IMR-90 (cell line): Measurements from ENCODE around the gene DCLK1. TPM values are rescaled to one million over a fixed set of nuclear protein-coding genes. Genes with fewer than 3 reads are reported as not detected.

Source experiments
- ATAC-seq: fragments of 200-7000 bp; cut with Tn5 transposase; 2 replicates; pipeline ENCODE4 v1.9.1; 2020; ENCODE audit warnings: low read depth, mild to moderate bottlenecking, moderate library complexity
- BruUV-seq: library from RNA; stranded (reverse); fragments of 400-500 nt; replicated peaks from 2 replicates; lab custom pipeline; 2021; lab: Mats Ljungman, UMichigan
- CTCF ChIA-PET: fragments of 300-600 bp; formaldehyde crosslinking; extraction: SDS; loops from one replicate; lab custom pipeline; 2021; ENCODE audit warnings: antibody characterized with exemption; lab: Yijun Ruan, JAX
- POLR2A ChIA-PET: fragments of 300-600 bp; sonication (Branson Sonifier 250); formaldehyde crosslinking; loops from one replicate; lab custom pipeline; 2022; ENCODE audit warnings: antibody characterized with exemption; ENCODE audit not compliant: unreplicated experiment; lab: Charles Lee
- DNase-seq: peaks from one replicate; pipeline ENCODE4 v3.0.0; 2013
- H2AFZ ChIP-seq: replicated peaks from 2 replicates; pipeline ENCODE3; 2013; ENCODE audit warnings: low read length, mild to moderate bottlenecking; ENCODE audit not compliant: poor library complexity
- H2AK5ac ChIP-seq: 2 replicates; pipeline ENCODE4 v1.6.1; 2013; ENCODE audit warnings: low read depth, low read length, inconsistent platforms
- H2AK9ac ChIP-seq: replicated peaks from 2 replicates; pipeline ENCODE3; 2013; ENCODE audit warnings: mild to moderate bottlenecking, low read depth, low read length, moderate library complexity; ENCODE audit not compliant: poor library complexity
- H2BK120ac ChIP-seq: 2 replicates; pipeline ENCODE4 v1.6.1; 2013; ENCODE audit warnings: low read depth, low read length, inconsistent platforms
- H2BK15ac ChIP-seq: 3 replicates; pipeline ENCODE4 v1.6.1; 2013; ENCODE audit warnings: low read depth, low read length, inconsistent platforms
- H2BK20ac ChIP-seq: 2 replicates; pipeline ENCODE4 v1.6.1; 2013; ENCODE audit warnings: low read depth, mild to moderate bottlenecking, inconsistent platforms, low read length, moderate library complexity
- H2BK5ac ChIP-seq: 2 replicates; pipeline ENCODE4 v1.6.1; 2013; ENCODE audit warnings: mild to moderate bottlenecking, low read depth, low read length, inconsistent platforms; ENCODE audit not compliant: poor library complexity, severe bottlenecking
- H3K14ac ChIP-seq: replicated peaks from 2 replicates; pipeline ENCODE4 v1.6.1; 2013; ENCODE audit warnings: low read depth, low read length, inconsistent platforms
- H3K18ac ChIP-seq: 2 replicates; pipeline ENCODE4 v1.6.1; 2013; ENCODE audit warnings: low read depth, low read length, control low read depth
- H3K23ac ChIP-seq: 2 replicates; pipeline ENCODE4 v1.6.1; 2013; ENCODE audit warnings: low read depth, low read length, inconsistent platforms
- H3K27ac ChIP-seq: 2 replicates; pipeline ENCODE4 v1.5.1; 2013; ENCODE audit warnings: mild to moderate bottlenecking, control low read depth, low read length; ENCODE audit not compliant: insufficient read depth
- H3K27me3 ChIP-seq: 2 replicates; pipeline ENCODE4 v1.6.1; 2013; ENCODE audit warnings: low read length; ENCODE audit not compliant: control insufficient read depth, insufficient read depth
- H3K36me3 ChIP-seq: 2 replicates; pipeline ENCODE4 v1.6.1; 2013; ENCODE audit warnings: low read length, mixed read lengths; ENCODE audit not compliant: control insufficient read depth, insufficient read depth
- H3K4ac ChIP-seq: 2 replicates; pipeline ENCODE4 v1.6.1; 2013; ENCODE audit warnings: low read depth, low read length, inconsistent platforms
- H3K4me1 ChIP-seq: 2 replicates; pipeline ENCODE4 v1.6.1; 2013; ENCODE audit warnings: low read length, mixed read lengths; ENCODE audit not compliant: control insufficient read depth, insufficient read depth
- H3K4me2 ChIP-seq: 2 replicates; pipeline ENCODE4 v1.6.1; 2013; ENCODE audit warnings: low read depth, mild to moderate bottlenecking, control low read depth, low read length, moderate library complexity
- H3K4me3 ChIP-seq: 2 replicates; pipeline ENCODE4 v1.5.1; 2013; ENCODE audit warnings: low read depth, mild to moderate bottlenecking, control low read depth, low read length, moderate library complexity; ENCODE audit not compliant: insufficient read depth
- H3K56ac ChIP-seq: 2 replicates; pipeline ENCODE4 v1.6.1; 2013; ENCODE audit warnings: low read length, inconsistent platforms; ENCODE audit not compliant: insufficient read depth; ENCODE audit errors: extremely low read depth
- H3K79me1 ChIP-seq, 2 experiments: 2 replicates each; pipeline ENCODE4 v1.6.1; 2013; ENCODE audit warnings: low read length in 2 of 2, inconsistent platforms in 1 of 2, low read depth in 1 of 2
- H3K9ac ChIP-seq: 2 replicates; pipeline ENCODE4 v1.6.1; 2013; ENCODE audit warnings: low read depth, low read length, control low read depth
- H3K9me1 ChIP-seq: 2 replicates; pipeline ENCODE4 v1.6.1; 2013; ENCODE audit warnings: low read length, inconsistent platforms; ENCODE audit not compliant: insufficient read depth
- H3K9me3 ChIP-seq: 2 replicates; pipeline ENCODE4 v1.6.1; 2013; ENCODE audit warnings: low read length; ENCODE audit not compliant: control insufficient read depth, insufficient read depth
- H4K20me1 ChIP-seq: 2 replicates; pipeline ENCODE4 v1.6.1; 2013; ENCODE audit warnings: low read length, inconsistent platforms; ENCODE audit not compliant: insufficient read depth
- H4K5ac ChIP-seq: 2 replicates; pipeline ENCODE4 v1.6.1; 2013; ENCODE audit warnings: mild to moderate bottlenecking, low read depth, low read length, control low read depth
- H4K8ac ChIP-seq, 2 experiments: 2 replicates each; pipeline ENCODE4 v1.6.1; 2013; ENCODE audit warnings: low read depth in 2 of 2, low read length in 2 of 2, control low read depth in 1 of 2, inconsistent platforms in 1 of 2
- H4K91ac ChIP-seq: 2 replicates; pipeline ENCODE4 v1.6.1; 2013; ENCODE audit warnings: low read depth, low read length, inconsistent platforms; ENCODE audit not compliant: insufficient read depth
- BHLHE40 ChIP-seq: fragments of 150-350 bp; IDR thresholded peaks from 2 replicates; pipeline ENCODE4 v1.6.1; 2016; ENCODE audit warnings: mild to moderate bottlenecking, low read depth, low read length
- FOS ChIP-seq: fragments of 150-350 bp; IDR thresholded peaks from 2 replicates; pipeline ENCODE4 v1.6.1; 2016; ENCODE audit warnings: low read depth, low read length
- MAFK ChIP-seq: IDR thresholded peaks from 2 replicates; pipeline ENCODE4 v1.6.1; 2012; ENCODE audit warnings: low read depth, low read length, improper control_type of control experiment
- MAZ ChIP-seq: IDR thresholded peaks from 2 replicates; pipeline ENCODE4 v1.6.1; 2012; ENCODE audit warnings: low read depth, mild to moderate bottlenecking, low read length, improper control_type of control experiment, moderate library complexity, borderline replicate concordance
- POLR2A ChIP-seq: IDR thresholded peaks from 2 replicates; pipeline ENCODE4 v1.6.1; 2012; ENCODE audit warnings: mild to moderate bottlenecking, low read depth, low read length
- RCOR1 ChIP-seq: IDR thresholded peaks from 2 replicates; pipeline ENCODE4 v1.6.1; 2012; ENCODE audit warnings: mild to moderate bottlenecking, low read length, improper control_type of control experiment; ENCODE audit not compliant: insufficient replicate concordance
- WGBS, 2 experiments: methylation state at CpG; one replicate each; pipeline versions ENCODE4 v1.1.5 to v1.1.7; 2013; ENCODE audit warnings: missing lambda C conversion rate in 2 of 2; ENCODE audit not compliant: insufficient read length in 1 of 2; ENCODE audit errors: extremely low coverage in 2 of 2; 5-methylcytosine and 5-hydroxymethylcytosine counted together
- dilution Hi-C: fragments of 300-500 bp; cut with HindIII; formaldehyde crosslinking; loops from one replicate; pipeline ENCODE4 v1.14.3; 2018; ENCODE audit warnings: low sequenced_read_pairs; ENCODE audit not compliant: unreplicated experiment
- in situ Hi-C: fragments of 300-500 bp; cut with MboI; formaldehyde crosslinking; loops from 3 replicates; pipeline ENCODE4 v1.14.3; 2019; ENCODE audit warnings: low sequenced_read_pairs, inconsistent platforms, mixed read lengths
- intact Hi-C: fragments of 100-400 bp; cut with micrococcal nuclease; formaldehyde crosslinking; loops from 2 replicates; pipeline ENCODE4 v1.10.0; 2022
- polyA plus RNA-seq, 3 experiments: library from polyadenylated mRNA; depleted of rRNA; stranded (reverse); fragments of >200 nt; gene quantifications; 2 replicates each; pipeline ENCODE4 v1.2.3, GENCODE V29; 2012; ENCODE audit warnings: low replicate concordance in 1 of 3
- total RNA-seq: library from RNA; depleted of rRNA; stranded (reverse); fragments of >200 nt; gene quantifications from 2 replicates; pipeline ENCODE4 v1.2.3, GENCODE V29; 2012
- TF ChIP-seq, protein P1 (sequence below): conservative IDR thresholded peaks from 2 replicates; pipeline ENCODE4 v1.5.1; 2012; ENCODE audit warnings: mild to moderate bottlenecking, low read depth, low read length, improper control_type of control experiment
- TF ChIP-seq, protein P2 (sequence below): fragments of 150-350 bp; IDR thresholded peaks from 2 replicates; pipeline ENCODE4 v1.6.1; 2016; ENCODE audit warnings: low read depth, mild to moderate bottlenecking, low read length, moderate library complexity, borderline replicate concordance

The DCLK1 gene
- total and polyA plus RNA-seq, 2 of the 4 experiments (the other 2 are of a cell fraction) = under 0.01 to 0.02 TPM

DNA sequence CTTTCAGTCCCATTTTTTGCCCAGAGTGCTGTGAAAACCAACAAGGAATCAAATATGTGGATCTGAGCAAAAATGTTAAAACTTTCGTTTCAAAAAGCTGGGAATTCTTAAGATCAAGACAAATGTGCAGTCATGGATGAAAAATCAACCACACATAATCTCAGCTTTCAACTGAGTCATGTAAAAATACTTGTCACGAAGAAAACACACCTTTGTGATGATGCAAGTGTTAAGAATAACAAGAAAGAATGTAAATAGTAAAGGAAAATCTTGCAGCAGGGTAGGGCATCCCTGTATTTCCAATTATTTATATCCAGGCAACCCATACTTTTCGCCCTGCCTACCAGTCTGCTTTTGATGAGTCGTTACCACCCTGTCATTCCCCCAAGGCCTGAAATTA, 27.4 kb upstream of the DCLK1 start:
- Histone ChIP-seq H3K14ac (no peak overlapping the region), H2BK5ac (no peak overlapping the region), H3K18ac (no peak overlapping the region), H2AK5ac (no peak overlapping the region), H4K8ac (no peak overlapping the region), H2AFZ (no peak overlapping the region), H4K5ac (no peak overlapping the region), H3K9me3 (no peaks in the 10 kb centered on the region), H3K9me1 (0 out of 2 replicates have a peak, but pooled peaks cover under 1% of the 10 kb centered on the region), H3K4ac (no peak overlapping the region), H3K9ac (no peak overlapping the region), H3K27ac (no peak overlapping the region), H3K4me2 (no peak overlapping the region), H2AK9ac (no peak overlapping the region), H2BK120ac (no peak overlapping the region), H4K91ac (no peak overlapping the region), H2BK15ac (no peak overlapping the region), H4K20me1 (no peaks in the 10 kb centered on the region), H3K56ac (no peak overlapping the region), H2BK20ac (no peak overlapping the region), H3K4me1 (0 out of 2 replicates have a peak, but pooled peaks cover under 1% of the 10 kb centered on the region), H3K23ac (no peak overlapping the region), H3K36me3 (no peaks in the 10 kb centered on the region), H3K79me1 (no peaks in the 10 kb centered on the region), H3K4me3 (no peak overlapping the region), H3K27me3 (peaks cover 2% of the 10 kb centered on the region; the same call in 1 of the 2 replicates)
- dilution Hi-C loops = no loop called here
- CTCF ChIA-PET = interaction anchor here (0.5 kb wide), 1 partner anchor 952 kb away, joined by 3 read pairs; no protein-coding TSS in a partner anchor
- intact Hi-C loops = no loop called here
- in situ Hi-C loops = no loop called here
- WGBS, 2 experiments = no CpG with 5 or more reads among the region's 4 CpGs
- ATAC-seq = no peak
- TF ChIP-seq BHLHE40 (no peak), POLR2A (no peak), MAZ (no peak), FOS (no peak), RCOR1 (no peak), MAFK (no peak)
- TF ChIP-seq, protein P1, sequence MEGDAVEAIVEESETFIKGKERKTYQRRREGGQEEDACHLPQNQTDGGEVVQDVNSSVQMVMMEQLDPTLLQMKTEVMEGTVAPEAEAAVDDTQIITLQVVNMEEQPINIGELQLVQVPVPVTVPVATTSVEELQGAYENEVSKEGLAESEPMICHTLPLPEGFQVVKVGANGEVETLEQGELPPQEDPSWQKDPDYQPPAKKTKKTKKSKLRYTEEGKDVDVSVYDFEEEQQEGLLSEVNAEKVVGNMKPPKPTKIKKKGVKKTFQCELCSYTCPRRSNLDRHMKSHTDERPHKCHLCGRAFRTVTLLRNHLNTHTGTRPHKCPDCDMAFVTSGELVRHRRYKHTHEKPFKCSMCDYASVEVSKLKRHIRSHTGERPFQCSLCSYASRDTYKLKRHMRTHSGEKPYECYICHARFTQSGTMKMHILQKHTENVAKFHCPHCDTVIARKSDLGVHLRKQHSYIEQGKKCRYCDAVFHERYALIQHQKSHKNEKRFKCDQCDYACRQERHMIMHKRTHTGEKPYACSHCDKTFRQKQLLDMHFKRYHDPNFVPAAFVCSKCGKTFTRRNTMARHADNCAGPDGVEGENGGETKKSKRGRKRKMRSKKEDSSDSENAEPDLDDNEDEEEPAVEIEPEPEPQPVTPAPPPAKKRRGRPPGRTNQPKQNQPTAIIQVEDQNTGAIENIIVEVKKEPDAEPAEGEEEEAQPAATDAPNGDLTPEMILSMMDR = no peak
- TF ChIP-seq, protein P2, sequence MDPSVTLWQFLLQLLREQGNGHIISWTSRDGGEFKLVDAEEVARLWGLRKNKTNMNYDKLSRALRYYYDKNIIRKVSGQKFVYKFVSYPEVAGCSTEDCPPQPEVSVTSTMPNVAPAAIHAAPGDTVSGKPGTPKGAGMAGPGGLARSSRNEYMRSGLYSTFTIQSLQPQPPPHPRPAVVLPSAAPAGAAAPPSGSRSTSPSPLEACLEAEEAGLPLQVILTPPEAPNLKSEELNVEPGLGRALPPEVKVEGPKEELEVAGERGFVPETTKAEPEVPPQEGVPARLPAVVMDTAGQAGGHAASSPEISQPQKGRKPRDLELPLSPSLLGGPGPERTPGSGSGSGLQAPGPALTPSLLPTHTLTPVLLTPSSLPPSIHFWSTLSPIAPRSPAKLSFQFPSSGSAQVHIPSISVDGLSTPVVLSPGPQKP = no peak
- no peak for DNase-seq
- BruUV-seq = no TSS peak
- POLR2A ChIA-PET = no interaction called here
